Stromal cell of bone marrow (primary cell): Measurements from ENCODE around the gene EDEM2.
A peak's percentile ranks its signal among the peaks of the same experiment; 100 is the strongest.
"Not testable (repeated sequence)": the region's sequence is repeated elsewhere in the genome, so short reads cannot be mapped to it uniquely, and the experiment has no call there.

Experiments used
- DNase-seq: peaks from one replicate; pipeline ENCODE4 v3.0.0-alpha.2; 2012; ENCODE audit warnings: low read depth

EDEM2 gene, protein sequence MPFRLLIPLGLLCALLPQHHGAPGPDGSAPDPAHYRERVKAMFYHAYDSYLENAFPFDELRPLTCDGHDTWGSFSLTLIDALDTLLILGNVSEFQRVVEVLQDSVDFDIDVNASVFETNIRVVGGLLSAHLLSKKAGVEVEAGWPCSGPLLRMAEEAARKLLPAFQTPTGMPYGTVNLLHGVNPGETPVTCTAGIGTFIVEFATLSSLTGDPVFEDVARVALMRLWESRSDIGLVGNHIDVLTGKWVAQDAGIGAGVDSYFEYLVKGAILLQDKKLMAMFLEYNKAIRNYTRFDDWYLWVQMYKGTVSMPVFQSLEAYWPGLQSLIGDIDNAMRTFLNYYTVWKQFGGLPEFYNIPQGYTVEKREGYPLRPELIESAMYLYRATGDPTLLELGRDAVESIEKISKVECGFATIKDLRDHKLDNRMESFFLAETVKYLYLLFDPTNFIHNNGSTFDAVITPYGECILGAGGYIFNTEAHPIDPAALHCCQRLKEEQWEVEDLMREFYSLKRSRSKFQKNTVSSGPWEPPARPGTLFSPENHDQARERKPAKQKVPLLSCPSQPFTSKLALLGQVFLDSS

DNA sequence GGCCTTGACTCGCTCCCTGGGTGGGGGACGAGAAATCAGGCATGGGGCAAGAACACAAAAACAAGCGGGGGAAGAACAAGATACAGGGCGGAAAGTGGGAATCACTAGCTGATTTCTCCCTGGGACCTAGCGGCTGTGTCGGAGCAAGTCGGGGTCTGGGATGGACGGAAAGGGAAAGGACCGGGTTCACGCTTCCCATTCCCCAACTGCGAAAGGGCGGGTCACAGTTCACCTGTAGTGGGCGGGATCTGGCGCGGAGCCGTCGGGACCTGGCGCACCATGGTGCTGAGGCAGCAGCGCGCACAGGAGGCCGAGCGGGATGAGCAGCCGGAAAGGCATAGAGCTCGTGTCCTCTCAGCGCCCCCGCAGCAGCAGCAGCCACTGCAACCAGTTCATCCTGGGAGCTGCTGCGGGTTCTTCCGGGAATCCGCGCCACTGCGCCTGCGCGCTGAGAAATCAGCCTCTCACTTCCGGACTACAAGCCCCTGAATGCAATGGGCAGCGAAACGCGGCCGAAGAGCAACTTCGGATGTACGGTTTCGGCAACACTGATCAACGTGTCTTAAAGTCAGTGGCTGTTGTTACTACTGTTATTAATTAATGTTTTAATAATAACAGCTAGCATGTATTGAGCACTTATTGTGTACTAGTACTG, at the start of gene EDEM2:
Gene EDEM2 (minus strand): TSS at position 417 of the 655 bp plus-strand sequence. CDS start 78 bp downstream, at position 339.
- DNase-seq: peak; percentile 90

DNA sequence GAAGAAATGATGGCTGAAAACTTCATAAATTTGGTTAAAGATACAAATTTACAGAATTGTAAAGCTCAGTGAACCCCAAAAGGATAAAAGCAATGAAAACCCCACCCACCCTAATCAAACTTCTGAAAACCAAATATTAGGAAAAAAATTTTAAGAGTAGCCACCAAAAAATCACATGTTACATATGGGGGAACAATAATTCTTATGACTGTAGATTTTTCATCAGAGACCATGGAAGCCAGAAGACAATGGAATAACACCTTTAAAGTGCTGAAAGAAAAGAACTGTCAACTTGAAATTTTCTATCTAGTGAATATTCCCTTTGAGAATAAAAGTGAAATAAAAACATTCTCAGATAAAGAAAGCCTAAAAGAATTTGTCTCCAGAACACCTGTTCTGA, 49.2 kb upstream of the EDEM2 start:
- DNase-seq: no peak

DNA sequence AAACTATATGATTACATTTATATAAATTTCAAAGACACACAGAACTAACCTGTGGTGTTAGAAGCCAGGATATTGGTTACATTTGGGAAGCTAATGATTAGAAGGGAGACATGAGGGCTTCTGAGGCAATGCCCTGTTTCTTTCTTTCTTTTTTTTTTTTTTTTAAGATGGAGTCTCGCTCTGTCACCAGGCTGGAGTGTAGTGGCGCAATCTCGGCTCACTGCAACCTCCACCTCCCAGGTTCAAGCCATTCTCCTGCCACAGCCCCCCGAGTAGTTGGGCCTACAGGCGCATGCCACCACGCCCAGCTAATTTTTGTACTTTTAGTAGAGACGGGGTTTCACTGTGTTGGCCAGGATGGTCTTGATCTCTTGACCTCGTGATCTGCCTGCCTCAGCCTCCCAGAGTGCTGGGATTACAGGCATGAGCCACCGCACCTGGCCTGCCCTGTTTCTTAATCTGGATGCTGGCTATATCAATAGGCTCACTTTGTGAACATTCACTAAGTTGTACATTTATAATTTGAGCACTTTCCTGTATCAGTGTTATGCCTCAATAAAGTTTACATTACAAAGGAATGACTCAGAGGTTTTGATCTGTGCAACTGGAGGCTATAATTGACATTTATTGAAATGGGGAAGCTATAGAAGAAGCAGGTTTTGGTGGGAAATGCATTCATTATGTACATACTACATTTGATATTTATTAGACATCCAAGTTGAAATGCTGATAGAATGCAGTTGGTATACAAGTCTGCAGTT, 46.1 kb upstream of the EDEM2 start:
- not testable (repeated sequence) for DNase-seq

DNA sequence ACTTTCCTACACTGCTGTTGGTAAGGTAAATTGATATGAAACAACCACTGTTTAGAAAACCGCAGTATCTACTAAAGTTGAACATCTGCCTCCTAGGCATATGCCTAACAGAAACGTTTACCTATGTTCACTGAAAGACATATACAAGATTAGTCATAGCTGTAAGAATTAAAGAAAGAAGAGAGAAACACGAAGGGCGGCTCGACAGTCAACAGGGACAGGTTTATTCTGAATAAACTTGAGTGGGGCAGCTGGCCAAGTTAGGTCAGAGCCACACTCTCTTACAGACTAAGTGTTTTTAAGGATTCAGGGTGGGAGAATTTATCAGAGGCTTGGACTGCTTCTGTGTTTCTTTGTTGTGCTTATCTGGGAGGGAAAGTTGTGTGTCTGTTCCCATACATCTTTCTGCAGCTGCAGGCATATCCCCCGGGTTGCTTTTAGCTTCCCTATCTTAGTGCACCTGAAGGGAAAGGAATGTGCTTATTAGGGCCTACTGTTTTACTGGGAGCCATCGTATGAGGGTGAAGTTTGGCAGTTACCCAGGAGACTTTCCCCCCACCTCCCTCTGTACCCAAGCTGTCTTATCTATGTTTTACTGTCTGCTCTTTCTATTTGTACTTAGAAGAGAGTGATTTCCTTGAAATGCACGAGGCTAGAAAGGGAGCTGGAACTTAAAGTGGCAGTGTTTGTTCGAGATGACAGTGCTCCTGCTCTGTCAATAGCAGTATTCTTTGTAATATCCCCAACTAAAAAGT, 45.2 kb upstream of the EDEM2 start:
- DNase-seq: no peak

DNA sequence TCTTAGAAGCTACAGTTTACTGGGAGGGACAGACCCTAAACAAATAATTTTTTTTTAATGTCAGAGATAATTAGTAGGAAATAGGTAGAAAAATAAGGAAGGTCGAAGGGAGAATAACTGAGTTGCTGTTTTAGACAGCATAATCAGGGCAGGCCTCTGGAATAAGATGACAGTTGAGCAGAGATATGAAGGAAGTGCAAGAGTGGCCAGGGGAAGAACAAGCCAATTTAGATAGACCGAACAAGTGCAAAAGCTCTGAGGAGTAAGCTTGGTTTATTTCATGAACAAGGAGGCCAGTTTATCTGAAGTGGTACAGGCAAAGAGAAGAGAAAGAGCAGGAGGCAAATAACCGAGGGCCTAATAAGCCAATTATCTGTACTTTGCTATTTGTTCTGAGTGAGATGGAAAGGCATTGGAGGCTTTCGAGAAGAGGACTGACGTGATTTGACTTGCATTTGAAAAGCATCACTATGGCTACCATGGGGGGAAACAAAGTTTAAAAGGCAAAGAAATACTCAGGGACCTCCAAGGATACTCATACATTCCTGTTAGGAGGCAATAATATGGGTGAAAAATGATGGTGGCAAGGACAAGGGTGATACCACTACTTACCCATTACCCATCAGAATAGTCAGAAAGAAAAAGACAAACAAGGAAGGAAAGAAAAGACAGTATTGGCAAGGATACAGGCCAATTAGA, 44.4 kb upstream of the EDEM2 start:
- DNase-seq: no peak

DNA sequence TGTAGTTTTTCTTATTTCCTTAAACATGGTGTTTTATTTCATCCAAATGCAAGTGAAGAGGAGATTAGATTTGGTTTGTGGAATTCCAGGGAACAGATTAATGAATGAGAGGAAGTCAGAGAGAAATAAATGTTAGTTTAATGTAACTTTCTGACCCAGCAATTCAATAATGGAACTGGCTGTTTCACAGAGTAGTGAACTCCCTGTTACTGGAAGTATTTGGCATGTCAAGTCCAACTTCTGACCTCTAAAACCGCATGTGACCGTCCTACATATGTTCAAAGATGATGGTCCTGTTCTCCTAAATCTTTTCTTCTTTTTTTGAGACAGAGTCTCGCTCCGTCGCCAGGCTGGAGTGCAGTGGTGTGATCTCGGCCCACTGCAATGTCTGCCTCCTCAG, 43.4 kb upstream of the EDEM2 start:
- no peak for DNase-seq

DNA sequence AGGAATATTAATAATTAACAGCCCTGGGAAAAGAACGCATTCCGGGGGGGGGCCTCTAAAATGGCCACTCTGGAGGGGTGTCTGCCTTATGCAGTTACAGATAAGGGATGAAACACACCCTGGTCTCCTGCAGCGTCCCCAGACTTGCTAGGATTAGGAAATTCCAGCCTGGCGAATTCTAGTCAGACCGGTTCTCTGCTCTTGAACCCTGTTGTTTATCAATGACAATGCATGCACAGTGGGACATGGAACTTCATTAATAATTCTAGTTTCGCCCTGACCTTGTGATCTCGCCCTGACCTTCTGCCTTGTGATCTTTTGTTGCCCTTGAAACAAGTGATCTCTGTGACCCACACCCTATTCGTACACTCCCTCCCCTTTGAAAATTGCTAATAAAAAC, 42.1 kb upstream of the EDEM2 start:
- DNase-seq: not testable (repeated sequence)

DNA sequence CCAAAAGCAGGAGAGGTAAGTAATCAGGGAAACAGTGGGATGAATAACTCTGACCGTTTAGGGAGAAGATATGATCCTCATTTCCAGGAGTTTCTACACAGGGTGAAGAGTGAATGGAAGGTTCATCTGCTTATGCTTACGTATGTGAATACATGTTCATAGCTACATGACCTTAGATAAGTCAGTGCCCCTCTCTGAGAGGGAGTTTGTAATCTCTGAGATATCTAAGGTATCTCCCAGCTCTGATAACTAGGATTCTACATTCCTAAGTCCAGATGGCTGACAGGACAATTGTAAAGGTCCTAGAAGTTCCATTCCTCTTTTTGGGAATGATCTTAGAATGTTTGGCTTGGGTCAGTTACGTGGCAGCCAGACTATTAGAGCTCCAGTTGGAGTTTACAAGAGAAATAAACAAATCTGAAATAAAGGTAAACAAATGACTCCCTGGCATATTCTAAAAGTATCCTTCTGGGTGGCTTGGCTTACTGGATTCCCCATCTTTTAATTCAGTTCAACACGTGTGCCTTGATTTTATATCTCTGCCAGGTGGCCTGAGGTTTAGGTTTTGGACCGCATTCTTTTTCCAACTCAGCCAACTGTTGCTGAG, 40.6 kb upstream of the EDEM2 start:
- DNase-seq: no peak

DNA sequence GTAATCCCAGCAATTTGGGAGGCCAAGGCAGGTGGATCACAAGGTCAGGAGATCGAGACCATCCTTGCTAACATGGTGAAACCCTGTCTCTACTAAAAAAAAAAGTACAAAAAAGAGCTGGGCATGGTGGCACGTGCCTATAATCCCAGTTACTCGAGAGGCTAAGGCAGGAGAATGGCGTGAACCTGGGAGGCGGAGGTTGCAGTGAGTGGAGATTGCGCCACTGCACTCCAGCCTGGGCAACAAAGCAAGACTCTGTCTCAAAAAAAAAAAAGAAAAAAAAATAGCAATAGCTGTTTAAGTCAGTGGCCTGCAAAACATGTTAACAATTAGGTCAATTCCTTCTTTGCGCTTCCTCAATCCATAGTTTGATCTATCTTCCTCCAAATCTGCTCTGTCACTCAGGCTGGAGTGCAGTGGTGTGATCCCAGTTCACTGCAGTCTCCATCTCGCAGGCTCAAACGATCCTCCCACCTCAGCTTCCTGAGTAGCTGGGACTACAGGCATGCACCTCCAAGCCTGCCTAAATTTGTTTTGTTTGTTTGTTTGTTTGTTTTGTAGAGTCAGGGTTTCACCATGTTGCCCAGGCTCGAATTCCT, 39.7 kb upstream of the EDEM2 start:
- not testable (repeated sequence) for DNase-seq

DNA sequence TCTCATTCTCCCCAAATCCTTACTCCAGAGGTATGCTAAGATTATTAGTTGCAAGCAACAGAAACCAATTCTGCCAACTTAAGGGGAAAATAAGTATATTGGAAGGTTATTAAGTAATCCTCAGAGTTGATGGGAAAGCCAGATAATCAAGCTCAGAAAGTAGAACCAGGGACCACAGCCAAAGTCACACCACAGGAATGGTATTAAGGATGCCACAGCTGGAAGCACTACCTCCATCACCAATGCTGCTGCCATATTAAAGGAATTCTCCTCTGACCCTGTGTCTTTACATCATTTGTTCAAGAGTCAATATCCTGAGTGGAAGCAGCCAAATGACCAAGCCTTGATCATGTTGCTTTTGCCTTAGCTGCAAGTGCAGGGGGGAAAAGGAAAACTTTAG, 34.6 kb upstream of the EDEM2 start:
- DNase-seq: no peak

DNA sequence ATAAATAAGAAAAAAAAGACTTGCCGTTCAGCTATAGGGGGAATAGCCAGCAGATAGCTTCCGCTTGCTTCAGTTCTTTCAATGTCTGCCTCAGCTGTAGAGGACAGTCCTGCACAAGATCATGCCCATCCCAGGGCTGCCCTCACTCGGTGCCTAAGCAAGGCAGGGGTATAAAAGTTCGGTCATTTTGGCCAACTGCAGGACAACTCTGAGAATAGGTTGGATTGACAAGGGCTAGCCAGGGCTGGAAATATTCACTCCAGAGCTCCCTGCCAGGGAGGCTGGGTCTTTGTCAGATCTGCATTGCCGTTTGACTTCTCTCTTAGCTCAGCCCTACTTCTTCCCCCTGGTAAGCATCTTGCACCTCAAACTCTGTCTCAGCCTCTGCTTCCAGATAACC, 33.1 kb upstream of the EDEM2 start:
- no peak for DNase-seq

DNA sequence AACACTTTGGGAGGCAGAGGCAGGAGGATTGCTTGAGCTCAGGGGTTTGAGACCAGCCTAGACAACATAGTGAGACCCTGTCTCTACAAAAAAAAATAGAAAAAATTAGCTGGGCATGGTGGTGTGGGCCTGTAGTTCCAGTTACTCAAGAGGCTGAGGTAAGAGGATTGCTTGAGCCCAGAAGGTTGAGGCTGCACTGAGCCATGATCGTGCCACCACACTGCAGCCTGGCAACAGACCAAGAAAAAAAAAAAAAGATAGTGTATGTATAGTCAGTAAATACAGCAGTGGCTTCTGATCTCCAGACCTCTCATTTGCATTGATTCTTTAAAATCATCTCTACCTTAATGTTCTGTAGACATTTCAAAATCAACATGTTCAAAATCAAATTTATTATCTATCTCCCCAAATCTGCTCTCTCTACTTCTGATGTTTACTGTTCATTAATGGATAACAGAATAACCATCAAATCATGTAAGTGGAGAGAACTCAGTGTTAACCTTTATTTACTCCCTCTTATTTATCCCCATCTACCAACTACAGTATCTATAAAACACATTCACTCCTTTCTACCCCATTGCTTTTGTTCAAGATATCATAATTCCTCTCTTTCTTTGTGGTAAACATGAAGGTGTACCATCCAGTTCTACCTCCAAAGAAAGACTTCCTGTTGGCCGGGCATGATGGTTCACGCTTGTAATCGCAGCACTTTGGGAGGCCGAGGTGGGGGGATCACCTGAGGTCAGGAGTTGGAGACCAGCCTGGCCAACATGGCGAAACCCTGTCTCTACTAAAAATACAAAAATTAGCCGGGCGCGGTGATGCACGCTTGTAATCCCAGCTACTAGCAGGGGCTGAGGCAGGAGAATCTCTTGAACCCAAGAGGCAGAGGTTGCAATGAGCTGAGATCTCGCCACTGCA, 32.4 kb upstream of the EDEM2 start:
- DNase-seq: no peak

DNA sequence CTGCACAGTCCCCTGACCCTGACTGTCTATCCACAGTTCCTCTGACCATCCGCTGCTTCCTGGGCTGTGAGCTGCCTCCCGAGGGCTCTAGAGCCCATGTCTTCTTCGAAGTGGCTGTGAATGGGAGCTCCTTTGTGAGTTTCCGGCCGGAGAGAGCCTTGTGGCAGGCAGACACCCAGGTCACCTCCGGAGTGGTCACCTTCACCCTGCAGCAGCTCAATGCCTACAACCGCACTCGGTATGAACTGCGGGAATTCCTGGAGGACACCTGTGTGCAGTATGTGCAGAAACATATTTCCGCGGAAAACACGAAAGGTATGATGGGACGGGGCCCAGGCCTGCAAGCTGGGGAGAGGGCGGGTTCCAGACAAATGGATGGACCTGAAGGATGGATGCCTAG, 29.0 kb upstream of the EDEM2 start:
- DNase-seq: no peak

DNA sequence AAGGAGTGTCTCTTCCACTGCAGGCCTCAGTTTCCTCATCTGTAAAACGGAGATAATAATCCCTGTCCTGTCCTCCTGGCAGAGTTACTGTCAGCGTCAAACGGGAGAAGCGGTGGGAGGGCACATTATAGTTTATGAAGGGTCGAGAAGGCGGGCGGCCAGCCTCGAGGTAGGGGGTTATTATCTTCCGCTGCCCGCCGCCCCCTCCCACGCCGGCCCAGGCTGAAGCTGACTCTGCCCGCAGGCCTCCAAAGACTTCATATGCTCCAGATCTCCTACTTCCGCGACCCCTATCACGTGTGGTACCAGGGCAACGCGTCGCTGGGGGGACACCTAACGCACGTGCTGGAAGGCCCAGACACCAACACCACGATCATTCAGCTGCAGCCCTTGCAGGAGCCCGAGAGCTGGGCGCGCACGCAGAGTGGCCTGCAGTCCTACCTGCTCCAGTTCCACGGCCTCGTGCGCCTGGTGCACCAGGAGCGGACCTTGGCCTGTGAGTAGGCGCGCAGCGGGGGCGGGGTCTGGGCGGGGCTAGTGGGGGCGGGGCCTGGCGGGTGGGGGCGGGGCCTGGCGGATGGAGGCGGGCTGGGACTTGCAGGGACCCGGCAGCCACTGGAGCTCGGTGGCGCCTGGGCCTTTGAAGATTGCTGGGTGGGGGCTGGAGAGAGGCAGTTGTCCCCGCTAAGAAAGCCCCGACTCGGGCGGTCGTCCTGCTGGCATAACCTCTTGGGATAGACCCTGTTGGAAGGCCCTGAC, 27.5 kb upstream of the EDEM2 start:
- DNase-seq: no peak

DNA sequence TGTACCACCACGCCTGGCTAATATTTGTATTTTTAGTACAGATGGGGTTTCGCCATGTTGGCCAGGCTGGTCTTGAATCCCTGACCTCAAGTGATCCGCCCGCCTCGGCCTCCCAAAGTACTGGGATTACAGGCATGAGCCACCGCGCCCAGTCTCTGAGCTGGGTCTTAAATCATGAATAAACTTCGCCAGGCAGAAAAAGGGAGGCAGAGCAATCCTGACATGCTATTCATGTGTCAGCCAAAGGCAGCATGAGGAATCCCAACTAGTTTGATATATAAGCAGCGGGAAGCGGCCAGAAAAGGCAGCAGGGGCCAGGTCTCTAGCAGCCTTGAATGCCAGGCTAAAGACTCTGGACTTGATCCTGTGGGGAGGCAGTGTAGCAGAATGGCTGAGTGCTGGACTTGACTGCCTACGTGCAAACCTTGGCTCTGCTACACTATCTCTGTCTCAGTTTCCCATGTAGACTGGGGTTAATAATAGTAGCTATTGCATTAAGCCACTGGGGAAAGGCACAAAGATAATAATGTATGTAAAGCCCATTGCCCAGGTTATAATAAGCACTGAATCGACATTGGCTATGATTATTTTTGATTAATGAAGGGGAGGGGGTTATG, 26.5 kb upstream of the EDEM2 start:
- DNase-seq: no peak

DNA sequence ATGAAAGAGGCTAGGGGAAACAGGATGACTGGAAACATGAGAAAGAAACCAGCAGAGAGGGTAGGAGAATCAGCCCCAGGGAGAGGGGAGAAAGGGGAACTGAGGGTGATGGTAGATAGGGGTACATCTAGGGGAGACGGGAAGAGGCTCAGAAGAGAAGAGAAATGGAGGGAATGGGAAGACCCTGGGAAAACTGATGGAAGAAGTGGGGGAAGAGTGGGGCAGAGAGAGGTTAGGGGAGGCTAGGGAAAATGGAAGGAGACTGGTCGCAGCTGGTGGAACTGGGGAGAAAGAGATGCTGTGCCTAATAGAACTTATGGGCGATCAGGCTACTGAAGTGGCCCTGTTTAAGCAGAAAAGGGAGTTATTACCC, 25.3 kb upstream of the EDEM2 start:
- DNase-seq: no peak

DNA sequence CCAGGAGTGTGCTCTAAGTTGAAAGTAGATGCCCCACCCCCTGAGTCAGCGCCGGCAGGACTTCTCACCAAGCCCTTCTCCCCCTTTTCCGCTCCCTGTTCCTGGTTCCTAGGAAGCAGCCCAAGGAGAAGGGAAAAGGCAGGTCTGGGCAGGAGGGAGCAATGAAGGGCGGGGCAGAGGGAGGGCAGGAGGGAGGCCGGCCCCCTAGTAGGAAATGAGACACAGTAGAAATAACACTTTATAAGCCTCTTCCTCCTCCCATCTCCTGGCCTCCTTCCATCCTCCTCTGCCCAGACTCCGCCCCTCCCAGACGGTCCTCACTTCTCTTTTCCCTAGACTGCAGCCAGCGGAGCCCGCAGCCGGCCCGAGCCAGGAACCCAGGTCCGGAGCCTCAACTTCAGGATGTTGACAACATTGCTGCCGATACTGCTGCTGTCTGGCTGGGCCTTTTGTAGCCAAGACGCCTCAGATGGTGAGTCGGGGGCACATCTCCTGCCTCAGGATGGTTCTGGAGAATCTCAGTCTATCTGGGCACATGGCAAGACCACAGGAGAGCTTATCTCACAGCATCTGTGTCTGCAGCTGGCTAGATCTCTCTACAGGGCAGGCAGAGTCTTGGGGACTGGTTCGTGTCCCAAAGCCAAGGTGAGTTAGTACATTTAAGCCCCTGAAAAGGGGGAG, 24.8 kb upstream of the EDEM2 start, which contains the start of gene PROCR:
Gene PROCR (plus strand): TSS at position 320 of the 681 bp plus-strand sequence. CDS start 83 bp downstream, at position 403.
- peak; percentile 95 for DNase-seq
